ENCODE results near the gene KIAA0513. TPM values are rescaled to one million over a fixed set of nuclear protein-coding genes. Genes with fewer than 3 reads are reported as not detected.

The KIAA0513 gene
- total and polyA plus RNA-seq, 2 experiments from 2014 or later, result 5.3 to 5.4 TPM

DNA sequence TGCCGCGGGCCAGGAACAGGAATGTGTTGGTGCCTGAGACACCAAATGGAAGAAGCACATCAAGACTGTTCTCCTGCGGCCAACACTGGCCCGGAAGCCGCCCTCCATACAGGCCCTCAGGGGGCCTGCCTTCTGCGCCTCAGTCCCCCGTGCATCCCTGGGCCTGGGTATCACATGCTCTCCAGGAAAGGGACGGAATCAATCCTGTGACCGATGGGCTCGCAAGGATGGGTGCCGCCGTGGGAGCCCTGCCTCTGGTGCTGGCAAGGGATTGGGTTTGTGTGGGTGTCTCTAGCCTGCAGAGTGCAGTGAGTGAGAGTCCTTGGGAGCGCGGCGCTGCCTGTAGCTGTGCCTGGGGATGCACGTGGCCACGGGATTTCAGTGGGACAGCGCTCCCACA lies 65.3 kb downstream of the KIAA0513 start:
- Histone ChIP-seq H3K9ac (no peak overlapping the region), H3F3A (ENCODE audit: insufficient read depth) (no peaks in the 10 kb centered on the region), H3K79me2 (ENCODE audit: insufficient read depth) (no peaks in the 10 kb centered on the region), H3K27ac (no peak overlapping the region), H3K4me3 (no peak overlapping the region), H2AFZ (no peak overlapping the region), H3K4me1 (ENCODE audit: insufficient read depth) (no peaks in the 10 kb centered on the region), H4K20me1 (ENCODE audit: insufficient read depth) (no peaks in the 10 kb centered on the region), H3K36me3 (ENCODE audit: low read depth) (no peaks in the 10 kb centered on the region), H3K9me2 (ENCODE audit: insufficient read depth) (no peaks in the 10 kb centered on the region), H3K4me2 (ENCODE audit: unreplicated experiment) (no peak overlapping the region), H3K27me3 (replicated peaks; ENCODE audit: insufficient read depth) (peaks cover 20% of the 10 kb centered on the region), H3K9me3 (ENCODE audit: low read depth) (no peaks in the 10 kb centered on the region)
- WGBS, 2 experiments (ENCODE audit: low coverage in 1 of 2, low lambda C conversion rate in 2 of 2, missing lambda C conversion rate in 2 of 2), result 83 to 85% methylated on average over 16 to 18 of the region's 18 CpGs
- DNase-seq, result no peak
- TF ChIP-seq EZH2 (IDR thresholded peaks at IDR 0.05; ENCODE audit: insufficient read depth, poor library complexity, severe bottlenecking) (no peak), EZH2phosphoT487 (IDR thresholded peaks at IDR 0.05; ENCODE audit: insufficient read depth, low read depth) (no peak)
- in situ Hi-C loops (cut with MboI), result no loop called here

DNA sequence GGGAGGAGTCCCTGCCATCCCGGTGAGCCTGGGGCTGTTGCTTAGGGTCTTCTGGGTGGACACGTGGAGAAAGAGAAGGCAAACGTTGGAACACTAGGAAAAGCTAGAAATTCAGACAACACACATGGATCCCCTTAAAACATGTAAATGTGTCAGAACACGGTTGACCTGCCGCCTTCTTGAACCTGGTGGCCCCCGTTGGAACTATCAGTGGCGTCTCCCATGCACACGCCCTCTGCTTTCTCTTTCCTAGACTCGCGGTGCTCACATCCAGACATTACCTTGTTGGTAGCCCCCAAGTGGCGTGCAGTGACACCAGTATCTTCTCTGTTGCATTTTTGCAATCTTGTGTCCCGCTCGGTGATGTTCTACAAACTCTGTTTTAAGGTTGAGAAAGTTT lies 66.1 kb downstream of the KIAA0513 start:
- Histone ChIP-seq H3K9me2 (ENCODE audit: insufficient read depth) (no peaks in the 10 kb centered on the region), H4K20me1 (ENCODE audit: insufficient read depth) (no peaks in the 10 kb centered on the region), H3K4me2 (ENCODE audit: unreplicated experiment) (no peak overlapping the region), H3K27ac (no peak overlapping the region), H3K9ac (no peak overlapping the region), H3K4me1 (ENCODE audit: insufficient read depth) (no peaks in the 10 kb centered on the region), H3K4me3 (no peak overlapping the region), H3K27me3 (replicated peaks; ENCODE audit: insufficient read depth) (peaks cover 20% of the 10 kb centered on the region), H2AFZ (no peak overlapping the region), H3K9me3 (ENCODE audit: low read depth) (no peaks in the 10 kb centered on the region), H3K79me2 (ENCODE audit: insufficient read depth) (no peaks in the 10 kb centered on the region), H3K36me3 (ENCODE audit: low read depth) (no peaks in the 10 kb centered on the region), H3F3A (ENCODE audit: insufficient read depth) (no peaks in the 10 kb centered on the region)
- in situ Hi-C loops (cut with MboI), result no loop called here
- TF ChIP-seq EZH2phosphoT487 (IDR thresholded peaks at IDR 0.05; ENCODE audit: insufficient read depth, low read depth), result no peak
- no peak for TF ChIP-seq EZH2 (IDR thresholded peaks at IDR 0.05; ENCODE audit: insufficient read depth, poor library complexity, severe bottlenecking)
- DNase-seq, result no peak
- 80% methylated on average over 13 of the region's 13 CpGs for WGBS, 2 experiments (ENCODE audit: low coverage in 1 of 2, low lambda C conversion rate in 2 of 2, missing lambda C conversion rate in 2 of 2)

DNA sequence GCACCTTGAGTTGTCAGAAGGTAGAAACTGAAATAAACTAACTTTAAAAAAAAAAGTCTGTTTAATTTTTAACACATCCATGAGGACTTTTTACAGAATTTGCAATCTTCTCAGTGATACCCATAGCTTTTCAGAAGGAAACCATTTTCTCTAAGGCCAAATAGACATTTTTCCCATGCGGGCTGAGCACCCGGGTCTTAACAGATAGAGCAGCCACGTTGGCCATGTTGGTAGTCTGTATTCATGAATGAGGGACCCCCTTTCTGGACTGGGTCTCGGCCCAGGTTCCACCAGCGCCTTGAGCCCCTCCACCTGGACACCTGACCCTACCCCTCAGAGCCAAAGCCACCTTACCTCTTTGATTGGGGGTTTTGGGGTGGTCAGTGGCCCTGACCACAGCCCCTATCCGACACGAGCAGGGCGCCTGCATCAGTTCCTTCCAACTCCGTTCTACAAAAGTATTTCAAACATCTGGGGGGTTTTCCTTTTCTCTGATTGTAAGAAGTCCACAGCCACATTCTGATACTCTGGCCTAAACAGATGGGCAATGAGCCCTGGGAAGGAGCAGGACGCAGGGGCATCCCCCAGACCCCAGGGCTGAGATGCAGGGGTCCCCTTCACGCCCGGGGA lies 66.7 kb downstream of the KIAA0513 start:
- in situ Hi-C loops (cut with MboI), result no loop called here
- Histone ChIP-seq H2AFZ (no peak overlapping the region), H3K4me3 (no peak overlapping the region), H3K79me2 (ENCODE audit: insufficient read depth) (no peaks in the 10 kb centered on the region), H3K27ac (no peak overlapping the region), H3K9ac (no peak overlapping the region), H3K9me3 (ENCODE audit: low read depth) (no peaks in the 10 kb centered on the region), H3K27me3 (replicated peaks; ENCODE audit: insufficient read depth) (peaks cover 20% of the 10 kb centered on the region), H3K4me1 (ENCODE audit: insufficient read depth) (no peaks in the 10 kb centered on the region), H4K20me1 (ENCODE audit: insufficient read depth) (no peaks in the 10 kb centered on the region), H3K9me2 (ENCODE audit: insufficient read depth) (no peaks in the 10 kb centered on the region), H3K4me2 (ENCODE audit: unreplicated experiment) (no peak overlapping the region), H3F3A (ENCODE audit: insufficient read depth) (no peaks in the 10 kb centered on the region), H3K36me3 (ENCODE audit: low read depth) (no peaks in the 10 kb centered on the region)
- TF ChIP-seq EZH2phosphoT487 (IDR thresholded peaks at IDR 0.05; ENCODE audit: insufficient read depth, low read depth) (no peak), EZH2 (IDR thresholded peaks at IDR 0.05; ENCODE audit: insufficient read depth, poor library complexity, severe bottlenecking) (no peak)
- 69 to 72% methylated on average over 12 of the region's 12 CpGs for WGBS, 2 experiments (ENCODE audit: low coverage in 1 of 2, low lambda C conversion rate in 2 of 2, missing lambda C conversion rate in 2 of 2)
- DNase-seq, result no peak

DNA sequence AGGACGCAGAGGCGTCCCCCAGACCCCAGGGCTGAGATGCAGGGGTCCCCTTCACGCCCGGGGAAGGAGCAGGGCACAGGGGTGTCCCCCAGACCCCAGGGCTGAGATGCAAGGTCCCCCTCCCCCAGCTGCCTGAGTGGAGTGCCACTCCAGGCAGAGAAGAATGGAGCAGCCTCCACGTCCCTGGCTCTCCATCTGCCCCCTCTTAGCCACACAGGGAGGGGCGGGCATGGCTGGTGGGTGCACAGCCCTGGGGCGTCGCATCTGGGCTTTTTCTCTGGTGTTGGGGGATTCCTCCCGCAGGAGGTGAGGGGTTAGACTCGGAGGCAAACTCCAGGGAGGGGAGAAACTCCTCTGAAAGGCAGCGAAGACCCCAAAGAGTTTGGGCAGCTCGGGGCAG lies 67.2 kb downstream of the KIAA0513 start:
- WGBS, 2 experiments (ENCODE audit: low coverage in 1 of 2, low lambda C conversion rate in 2 of 2, missing lambda C conversion rate in 2 of 2), result 53 to 54% methylated on average over 12 of the region's 12 CpGs
- TF ChIP-seq EZH2 (IDR thresholded peaks at IDR 0.05; ENCODE audit: insufficient read depth, poor library complexity, severe bottlenecking) (no peak), EZH2phosphoT487 (IDR thresholded peaks at IDR 0.05; ENCODE audit: insufficient read depth, low read depth) (no peak)

More for the DNA sequence above, 67.2 kb downstream of the KIAA0513 start:
- Histone ChIP-seq H3K79me2 (ENCODE audit: insufficient read depth) (no peaks in the 10 kb centered on the region), H2AFZ (no peak overlapping the region), H3K4me2 (ENCODE audit: unreplicated experiment) (no peak overlapping the region), H3K36me3 (ENCODE audit: low read depth) (no peaks in the 10 kb centered on the region), H3K4me3 (no peak overlapping the region), H3K9ac (no peak overlapping the region), H3F3A (ENCODE audit: insufficient read depth) (no peaks in the 10 kb centered on the region), H4K20me1 (ENCODE audit: insufficient read depth) (no peaks in the 10 kb centered on the region), H3K27ac (no peak overlapping the region), H3K9me3 (ENCODE audit: low read depth) (no peaks in the 10 kb centered on the region), H3K4me1 (ENCODE audit: insufficient read depth) (no peaks in the 10 kb centered on the region), H3K27me3 (replicated peaks; ENCODE audit: insufficient read depth) (peaks cover 20% of the 10 kb centered on the region), H3K9me2 (ENCODE audit: insufficient read depth) (no peaks in the 10 kb centered on the region)
- no peak for DNase-seq
- in situ Hi-C loops (cut with MboI), result no loop called here

All from GM23248 (cell line).